ENCODE results near the gene DDX42.

- TF ChIP-seq CTCF (IDR thresholded peaks at IDR 0.05) (no peak), POLR2A (IDR thresholded peaks at IDR 0.05) (no peak)
Observed at GRCh38 chr17:63735691-63736090, 38.3 kb upstream of the DDX42 start.
